ENCODE measurements around the gene AHRR.

GRCh38 chr5:373710-374602 is 52.4 kb downstream of the AHRR start:
- TF ChIP-seq POLR2A (IDR thresholded peaks at IDR 0.05) (no peak), POLR2AphosphoS5 (IDR thresholded peaks at IDR 0.05) (no peak), CTCF (IDR thresholded peaks at IDR 0.05) (no peak)

All from sigmoid colon (tissue), 4 donors.